ENCODE measurements around the gene ZNF318.
"Not testable (repeated sequence)": the region's sequence is repeated elsewhere in the genome, so short reads cannot be mapped to it uniquely, and the experiment has no call there.

ZNF318 gene

GRCh38 chr6:43369174-43370002 lies at the start of gene ZNF318:
TSS of gene ZNF318 (minus strand) at chr6:43369647. CDS start at chr6:43369365, 282 bp downstream.
- Histone ChIP-seq H3K27ac (ENCODE audit: low read length) (peak within 1 kb of the TSS; percentile 76), H3K4me1 (ENCODE audit: control insufficient read depth, insufficient read depth, low read length) (peaks cover 18% of the 10 kb centered on the region), H3K27me3 (ENCODE audit: control insufficient read depth in 1 of 2, insufficient read depth in 2 of 2, low read length in 2 of 2) (no peaks in the 10 kb centered on the region), H3K9ac (ENCODE audit: low read length in 2 of 2) (peak within 1 kb of the TSS; percentile 86 to 92), H3K9me3 (ENCODE audit: control insufficient read depth in 2 of 2, low read length in 2 of 2) (no peaks in the 10 kb centered on the region), H3K36me3 (ENCODE audit: control insufficient read depth in 2 of 2, insufficient read depth in 2 of 2, low read length in 2 of 2) (peaks cover 4 to 8% of the 10 kb centered on the region in 2 donors), H3K4me3 (ENCODE audit: low read length in 2 of 2) (peak within 1 kb of the TSS; percentile 83 to 90)

GRCh38 chr6:43416935-43417334 lies 47.5 kb upstream of the ZNF318 start:
- H3K27me3 ChIP-seq (ENCODE audit: control insufficient read depth in 1 of 2, insufficient read depth in 2 of 2, low read length in 2 of 2): no peaks in the 10 kb centered on the region
- H3K4me1 ChIP-seq (ENCODE audit: control insufficient read depth, insufficient read depth, low read length): no peaks in the 10 kb centered on the region
- H3K9ac ChIP-seq (ENCODE audit: low read length in 2 of 2): no peak overlapping the region
- H3K4me3 ChIP-seq (ENCODE audit: low read length in 2 of 2): no peak overlapping the region
- H3K9me3 ChIP-seq (ENCODE audit: control insufficient read depth in 2 of 2, low read length in 2 of 2): no peaks in the 10 kb centered on the region
- H3K27ac ChIP-seq (ENCODE audit: low read length): no peak overlapping the region
- no peaks in the 10 kb centered on the region for H3K36me3 ChIP-seq (ENCODE audit: control insufficient read depth in 2 of 2, insufficient read depth in 2 of 2, low read length in 2 of 2)

- H3K9me3 ChIP-seq (ENCODE audit: control insufficient read depth in 2 of 2, low read length in 2 of 2); H3K4me1 ChIP-seq (ENCODE audit: control insufficient read depth, insufficient read depth, low read length); H3K4me3 ChIP-seq (ENCODE audit: low read length in 2 of 2); H3K9ac ChIP-seq (ENCODE audit: low read length in 2 of 2); H3K36me3 ChIP-seq (ENCODE audit: control insufficient read depth in 2 of 2, insufficient read depth in 2 of 2, low read length in 2 of 2); H3K27ac ChIP-seq (ENCODE audit: low read length); H3K27me3 ChIP-seq (ENCODE audit: control insufficient read depth in 1 of 2, insufficient read depth in 2 of 2, low read length in 2 of 2): not testable (repeated sequence)
These were observed 45.8 kb upstream of the ZNF318 start for GRCh38 chr6:43415275-43415674.

- no peaks in the 10 kb centered on the region for H3K9me3 ChIP-seq (ENCODE audit: control insufficient read depth in 2 of 2, low read length in 2 of 2)
- H3K36me3 ChIP-seq (ENCODE audit: control insufficient read depth in 2 of 2, insufficient read depth in 2 of 2, low read length in 2 of 2): no peaks in the 10 kb centered on the region
- peaks cover 0 to 6% of the 10 kb centered on the region in 2 donors for H3K27me3 ChIP-seq (ENCODE audit: control insufficient read depth in 1 of 2, insufficient read depth in 2 of 2, low read length in 2 of 2)
- H3K27ac ChIP-seq (ENCODE audit: low read length): no peak overlapping the region
- no peaks in the 10 kb centered on the region for H3K4me1 ChIP-seq (ENCODE audit: control insufficient read depth, insufficient read depth, low read length)
- no peak overlapping the region for H3K9ac ChIP-seq (ENCODE audit: low read length in 2 of 2)
- H3K4me3 ChIP-seq (ENCODE audit: low read length in 2 of 2): no peak overlapping the region
These were observed 43.6 kb upstream of the ZNF318 start for GRCh38 chr6:43413002-43413401.

- H3K9ac ChIP-seq (ENCODE audit: low read length in 2 of 2): no peak overlapping the region
- no peaks in the 10 kb centered on the region for H3K9me3 ChIP-seq (ENCODE audit: control insufficient read depth in 2 of 2, low read length in 2 of 2)
- H3K27ac ChIP-seq (ENCODE audit: low read length): no peak overlapping the region
- H3K4me3 ChIP-seq (ENCODE audit: low read length in 2 of 2): no peak overlapping the region
- no peaks in the 10 kb centered on the region for H3K4me1 ChIP-seq (ENCODE audit: control insufficient read depth, insufficient read depth, low read length)
- H3K36me3 ChIP-seq (ENCODE audit: control insufficient read depth in 2 of 2, insufficient read depth in 2 of 2, low read length in 2 of 2): no peaks in the 10 kb centered on the region
- H3K27me3 ChIP-seq (ENCODE audit: control insufficient read depth in 1 of 2, insufficient read depth in 2 of 2, low read length in 2 of 2): peaks cover 0 to 6% of the 10 kb centered on the region in 2 donors
These were observed 43.1 kb upstream of the ZNF318 start for GRCh38 chr6:43412541-43412940.

- not testable (repeated sequence) for H3K9me3 ChIP-seq (ENCODE audit: control insufficient read depth in 2 of 2, low read length in 2 of 2); H3K4me1 ChIP-seq (ENCODE audit: control insufficient read depth, insufficient read depth, low read length); H3K27ac ChIP-seq (ENCODE audit: low read length); H3K27me3 ChIP-seq (ENCODE audit: control insufficient read depth in 1 of 2, insufficient read depth in 2 of 2, low read length in 2 of 2); H3K36me3 ChIP-seq (ENCODE audit: control insufficient read depth in 2 of 2, insufficient read depth in 2 of 2, low read length in 2 of 2); H3K4me3 ChIP-seq (ENCODE audit: low read length in 2 of 2); H3K9ac ChIP-seq (ENCODE audit: low read length in 2 of 2)
These were observed 41.3 kb upstream of the ZNF318 start for GRCh38 chr6:43410776-43411175.

- H3K36me3 ChIP-seq (ENCODE audit: control insufficient read depth in 2 of 2, insufficient read depth in 2 of 2, low read length in 2 of 2): no peaks in the 10 kb centered on the region
- no peaks in the 10 kb centered on the region for H3K9me3 ChIP-seq (ENCODE audit: control insufficient read depth in 2 of 2, low read length in 2 of 2)
- H3K27ac ChIP-seq (ENCODE audit: low read length): no peak overlapping the region
- peaks cover 0 to 6% of the 10 kb centered on the region in 2 donors for H3K27me3 ChIP-seq (ENCODE audit: control insufficient read depth in 1 of 2, insufficient read depth in 2 of 2, low read length in 2 of 2)
- H3K4me3 ChIP-seq (ENCODE audit: low read length in 2 of 2): no peak overlapping the region
- H3K4me1 ChIP-seq (ENCODE audit: control insufficient read depth, insufficient read depth, low read length): no peaks in the 10 kb centered on the region
- H3K9ac ChIP-seq (ENCODE audit: low read length in 2 of 2): no peak overlapping the region
These were observed 38.8 kb upstream of the ZNF318 start for GRCh38 chr6:43408259-43408658.

GRCh38 chr6:43407296-43407695 lies 37.8 kb upstream of the ZNF318 start:
- no peak overlapping the region for H3K9ac ChIP-seq (ENCODE audit: low read length in 2 of 2)
- no peak overlapping the region for H3K27ac ChIP-seq (ENCODE audit: low read length)
- H3K4me3 ChIP-seq (ENCODE audit: low read length in 2 of 2): no peak overlapping the region
- H3K9me3 ChIP-seq (ENCODE audit: control insufficient read depth in 2 of 2, low read length in 2 of 2): no peaks in the 10 kb centered on the region
- no peaks in the 10 kb centered on the region for H3K36me3 ChIP-seq (ENCODE audit: control insufficient read depth in 2 of 2, insufficient read depth in 2 of 2, low read length in 2 of 2)
- no peaks in the 10 kb centered on the region for H3K4me1 ChIP-seq (ENCODE audit: control insufficient read depth, insufficient read depth, low read length)
- H3K27me3 ChIP-seq (ENCODE audit: control insufficient read depth in 1 of 2, insufficient read depth in 2 of 2, low read length in 2 of 2): peaks cover 0 to 6% of the 10 kb centered on the region in 2 donors

GRCh38 chr6:43405354-43405753 lies 35.9 kb upstream of the ZNF318 start:
- Histone ChIP-seq H3K27ac (ENCODE audit: low read length) (no peak overlapping the region), H3K27me3 (ENCODE audit: control insufficient read depth in 1 of 2, insufficient read depth in 2 of 2, low read length in 2 of 2) (peaks cover 0 to 6% of the 10 kb centered on the region in 2 donors), H3K4me3 (ENCODE audit: low read length in 2 of 2) (no peak overlapping the region), H3K9ac (ENCODE audit: low read length in 2 of 2) (no peak overlapping the region), H3K9me3 (ENCODE audit: control insufficient read depth in 2 of 2, low read length in 2 of 2) (no peaks in the 10 kb centered on the region), H3K36me3 (ENCODE audit: control insufficient read depth in 2 of 2, insufficient read depth in 2 of 2, low read length in 2 of 2) (no peaks in the 10 kb centered on the region), H3K4me1 (ENCODE audit: control insufficient read depth, insufficient read depth, low read length) (no peaks in the 10 kb centered on the region)

- no peak overlapping the region for H3K9ac ChIP-seq (ENCODE audit: low read length in 2 of 2)
- no peaks in the 10 kb centered on the region for H3K36me3 ChIP-seq (ENCODE audit: control insufficient read depth in 2 of 2, insufficient read depth in 2 of 2, low read length in 2 of 2)
- H3K27ac ChIP-seq (ENCODE audit: low read length): no peak overlapping the region
- no peaks in the 10 kb centered on the region for H3K9me3 ChIP-seq (ENCODE audit: control insufficient read depth in 2 of 2, low read length in 2 of 2)
- no peaks in the 10 kb centered on the region for H3K4me1 ChIP-seq (ENCODE audit: control insufficient read depth, insufficient read depth, low read length)
- no peaks in the 10 kb centered on the region for H3K27me3 ChIP-seq (ENCODE audit: control insufficient read depth in 1 of 2, insufficient read depth in 2 of 2, low read length in 2 of 2)
- H3K4me3 ChIP-seq (ENCODE audit: low read length in 2 of 2): no peak overlapping the region
These were observed 33.4 kb upstream of the ZNF318 start for GRCh38 chr6:43402820-43403219.

- H3K27ac ChIP-seq (ENCODE audit: low read length): no peak overlapping the region
- no peaks in the 10 kb centered on the region for H3K36me3 ChIP-seq (ENCODE audit: control insufficient read depth in 2 of 2, insufficient read depth in 2 of 2, low read length in 2 of 2)
- no peaks in the 10 kb centered on the region for H3K4me1 ChIP-seq (ENCODE audit: control insufficient read depth, insufficient read depth, low read length)
- no peaks in the 10 kb centered on the region for H3K9me3 ChIP-seq (ENCODE audit: control insufficient read depth in 2 of 2, low read length in 2 of 2)
- no peaks in the 10 kb centered on the region for H3K27me3 ChIP-seq (ENCODE audit: control insufficient read depth in 1 of 2, insufficient read depth in 2 of 2, low read length in 2 of 2)
- no peak overlapping the region for H3K4me3 ChIP-seq (ENCODE audit: low read length in 2 of 2)
- H3K9ac ChIP-seq (ENCODE audit: low read length in 2 of 2): no peak overlapping the region
These were observed 32.3 kb upstream of the ZNF318 start for GRCh38 chr6:43401730-43402129.

All from stomach smooth muscle (tissue), 2 donors.